Stomach smooth muscle (tissue), 2 donors: ENCODE measurements around the gene CST1.
"Not testable (repeated sequence)": the region's sequence is repeated elsewhere in the genome, so short reads cannot be mapped to it uniquely, and the experiment has no call there.

Experiments
- H3K27ac ChIP-seq: one replicate; pipeline ENCODE4 v1.7.0; 2013; ENCODE audit warnings: mild to moderate bottlenecking, low read length, inconsistent platforms
- H3K27me3 ChIP-seq, 2 donors: one replicate each; pipeline ENCODE4 v1.7.0; 2013; ENCODE audit warnings: low read length in 2 of 2; ENCODE audit not compliant: insufficient read depth in 2 of 2, control insufficient read depth in 1 of 2
- H3K36me3 ChIP-seq, 2 donors: one replicate each; pipeline ENCODE4 v1.7.0; 2013; ENCODE audit warnings: low read length in 2 of 2; ENCODE audit not compliant: control insufficient read depth in 2 of 2, insufficient read depth in 2 of 2
- H3K4me1 ChIP-seq: one replicate; pipeline ENCODE4 v1.7.0; 2013; ENCODE audit warnings: low read length; ENCODE audit not compliant: control insufficient read depth, insufficient read depth
- H3K4me3 ChIP-seq, 2 donors: one replicate each; pipeline ENCODE4 v1.7.0; 2013; ENCODE audit warnings: low read length in 2 of 2
- H3K9ac ChIP-seq, 2 donors: one replicate each; pipeline ENCODE4 v1.7.0; 2013; ENCODE audit warnings: low read length in 2 of 2, mild to moderate bottlenecking in 1 of 2
- H3K9me3 ChIP-seq, 2 donors: one replicate each; pipeline ENCODE4 v1.7.0; 2013; ENCODE audit warnings: low read length in 2 of 2; ENCODE audit not compliant: control insufficient read depth in 2 of 2
- donor health status: healthy.
- donor health status: Pancreatic carcinoma.

CST1 gene

GRCh38 chr20:23755131-23755611 is 4.4 kb upstream of the CST1 start:
- H3K4me3 ChIP-seq, H3K9me3 ChIP-seq, H3K36me3 ChIP-seq, H3K4me1 ChIP-seq, H3K27me3 ChIP-seq, H3K27ac ChIP-seq, H3K9ac ChIP-seq: not testable (repeated sequence)

DNA sequence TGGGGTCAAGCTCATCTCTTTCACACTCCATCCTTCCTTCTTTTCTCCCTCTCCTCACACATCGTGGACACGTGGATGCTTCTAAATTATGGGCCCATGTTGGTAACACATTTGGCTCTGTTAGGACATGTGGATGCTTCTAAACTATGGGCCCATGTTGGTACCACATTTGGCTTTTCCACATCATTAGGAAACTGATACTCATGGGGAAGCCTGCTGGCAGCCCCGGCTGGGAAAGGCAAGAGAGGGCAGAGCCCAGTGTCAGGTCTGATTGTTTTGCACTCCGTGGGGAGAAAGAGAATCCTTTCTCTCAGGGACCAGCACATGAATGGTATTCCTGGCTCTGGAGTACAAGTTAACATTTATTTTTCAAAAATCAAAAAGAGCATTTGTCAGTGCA is 4.0 kb upstream of the CST1 start:
- Histone ChIP-seq H3K9me3 (no peaks in the 10 kb centered on the region), H3K27ac (no peak overlapping the region), H3K4me3 (no peak overlapping the region), H3K27me3 (no peaks in the 10 kb centered on the region), H3K9ac (no peak overlapping the region), H3K36me3 (no peaks in the 10 kb centered on the region), H3K4me1 (no peaks in the 10 kb centered on the region)

GRCh38 chr20:23753589-23753988 is 2.9 kb upstream of the CST1 start:
- H3K27me3 ChIP-seq = peaks cover 0 to 2% of the 10 kb centered on the region in 2 donors
- no peak overlapping the region for H3K4me3 ChIP-seq
- no peaks in the 10 kb centered on the region for H3K4me1 ChIP-seq
- H3K9me3 ChIP-seq = no peaks in the 10 kb centered on the region
- H3K36me3 ChIP-seq = no peaks in the 10 kb centered on the region
- H3K9ac ChIP-seq = no peak overlapping the region
- no peak overlapping the region for H3K27ac ChIP-seq

- Histone ChIP-seq H3K27ac (no peak overlapping the region), H3K4me3 (no peak overlapping the region), H3K27me3 (peaks cover 0 to 2% of the 10 kb centered on the region in 2 donors), H3K9ac (no peak overlapping the region), H3K36me3 (no peaks in the 10 kb centered on the region), H3K4me1 (no peaks in the 10 kb centered on the region), H3K9me3 (no peaks in the 10 kb centered on the region)
Measured at GRCh38 chr20:23753194-23753548, 2.4 kb upstream of the CST1 start.

GRCh38 chr20:23752481-23753193 is 1.9 kb upstream of the CST1 start:
- no peaks in the 10 kb centered on the region for H3K4me1 ChIP-seq
- H3K9ac ChIP-seq = no peak overlapping the region
- H3K4me3 ChIP-seq = no peak overlapping the region
- peaks cover 0 to 2% of the 10 kb centered on the region in 2 donors for H3K27me3 ChIP-seq
- H3K36me3 ChIP-seq = no peaks in the 10 kb centered on the region
- H3K9me3 ChIP-seq = no peaks in the 10 kb centered on the region
- no peak overlapping the region for H3K27ac ChIP-seq

DNA sequence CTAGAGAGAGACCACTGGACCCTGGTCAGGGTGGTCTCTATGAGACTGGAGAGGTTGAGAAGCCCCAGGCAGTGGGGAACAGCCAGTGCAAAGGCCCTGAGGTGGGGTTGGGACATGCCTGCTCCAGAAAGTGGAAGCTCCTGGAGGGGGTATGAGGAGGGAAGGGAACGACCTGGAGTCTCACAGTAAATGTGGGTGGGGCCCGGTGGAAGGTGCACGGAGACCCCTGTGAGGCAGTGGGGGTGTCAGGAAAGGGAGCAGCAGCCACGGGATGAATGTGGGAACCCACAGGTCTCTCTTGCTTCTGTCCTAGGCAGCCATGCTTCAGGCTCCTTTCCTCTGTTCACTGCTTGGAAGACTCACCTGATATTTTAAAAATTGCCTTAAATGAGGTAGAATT is 1.3 kb upstream of the CST1 start:
- H3K27ac ChIP-seq = no peak overlapping the region
- H3K27me3 ChIP-seq = peaks cover 0 to 2% of the 10 kb centered on the region in 2 donors
- no peak overlapping the region for H3K4me3 ChIP-seq
- no peaks in the 10 kb centered on the region for H3K4me1 ChIP-seq
- H3K9me3 ChIP-seq = no peaks in the 10 kb centered on the region
- no peaks in the 10 kb centered on the region for H3K36me3 ChIP-seq
- H3K9ac ChIP-seq = no peak overlapping the region

DNA sequence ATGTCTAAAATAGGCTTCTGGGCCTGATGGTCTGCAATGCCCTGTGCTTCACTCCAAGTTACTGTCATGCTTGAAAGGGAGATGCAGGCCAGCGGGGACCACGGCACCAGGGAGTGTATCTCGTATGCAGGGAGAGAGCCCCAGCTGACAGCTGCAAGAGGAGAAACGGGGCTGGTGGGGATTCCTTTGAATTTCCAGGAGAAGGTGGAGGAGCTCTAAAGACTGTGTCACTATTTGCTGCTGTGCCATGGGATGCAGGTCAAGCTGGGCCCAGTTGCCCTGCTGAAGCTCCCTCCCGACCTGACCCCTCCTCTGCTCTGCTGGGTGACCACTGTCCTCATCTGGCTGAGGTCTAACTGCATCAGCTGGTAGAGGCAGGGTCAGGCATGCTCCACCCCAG is 989 bp downstream of the CST1 start:
- Histone ChIP-seq H3K4me3 (no peak overlapping the region), H3K27ac (no peak overlapping the region), H3K9me3 (no peaks in the 10 kb centered on the region), H3K36me3 (no peaks in the 10 kb centered on the region), H3K9ac (no peak overlapping the region), H3K4me1 (no peaks in the 10 kb centered on the region), H3K27me3 (peaks cover 0 to 2% of the 10 kb centered on the region in 2 donors)

- H3K4me3 ChIP-seq, H3K36me3 ChIP-seq, H3K27me3 ChIP-seq, H3K9me3 ChIP-seq, H3K9ac ChIP-seq, H3K4me1 ChIP-seq, H3K27ac ChIP-seq: not testable (repeated sequence)
Measured at GRCh38 chr20:23748975-23749374, 1.8 kb downstream of the CST1 start.

GRCh38 chr20:23747551-23747950 is 3.2 kb downstream of the CST1 start:
- H3K4me1 ChIP-seq, H3K36me3 ChIP-seq, H3K27me3 ChIP-seq, H3K9me3 ChIP-seq, H3K4me3 ChIP-seq, H3K27ac ChIP-seq, H3K9ac ChIP-seq: not testable (repeated sequence)

- H3K4me3 ChIP-seq, H3K9ac ChIP-seq, H3K36me3 ChIP-seq, H3K27ac ChIP-seq, H3K4me1 ChIP-seq, H3K9me3 ChIP-seq, H3K27me3 ChIP-seq: not testable (repeated sequence)
Measured at GRCh38 chr20:23747092-23747491, 3.6 kb downstream of the CST1 start.

GRCh38 chr20:23746321-23746720 is 4.4 kb downstream of the CST1 start:
- H3K36me3 ChIP-seq = no peaks in the 10 kb centered on the region
- no peaks in the 10 kb centered on the region for H3K9me3 ChIP-seq
- H3K9ac ChIP-seq = no peak overlapping the region
- no peak overlapping the region for H3K4me3 ChIP-seq
- peaks cover 0 to 2% of the 10 kb centered on the region in 2 donors for H3K27me3 ChIP-seq
- no peak overlapping the region for H3K27ac ChIP-seq
- no peaks in the 10 kb centered on the region for H3K4me1 ChIP-seq
